Thyroid gland (tissue), 4 donors: ENCODE data around the gene MAP2K4. TPM values are rescaled to one million over a fixed set of nuclear protein-coding genes. Genes with fewer than 3 reads are reported as not detected.
"Not testable (repeated sequence)": the region's sequence is repeated elsewhere in the genome, so short reads cannot be mapped to it uniquely, and the experiment has no call there.

Experiments
- DNase-seq, 2 donors: peaks; one replicate each; pipeline ENCODE4 v3.0.0-alpha.2; 2019
- H3K27ac ChIP-seq, 3 donors: fragments of 200-600 bp; sonication (generic); 1 replicate in 2 of 3; 2 replicates in 1 of 3; pipeline ENCODE4 v1.5.1; 2016 to 2019; ENCODE audit warnings: mild to moderate bottlenecking in 1 of 3, moderate library complexity in 1 of 3
- H3K27me3 ChIP-seq: fragments of 200-600 bp; sonication (generic); one replicate; pipeline ENCODE4 v1.5.1; 2019
- H3K36me3 ChIP-seq, 2 donors: fragments of 200-600 bp; sonication (generic); one replicate each; pipeline ENCODE4 v1.5.1; 2016 to 2019
- H3K4me1 ChIP-seq, 2 donors: fragments of 200-600 bp; sonication (generic); one replicate each; pipeline ENCODE4 v1.5.1; 2017 to 2019
- H3K4me3 ChIP-seq, 3 donors: fragments of 200-600 bp; sonication (generic); replicated peaks in 1 of 3; 1 replicate in 2 of 3; 2 replicates in 1 of 3; pipeline ENCODE4 v1.5.1; 2016; ENCODE audit warnings: mild to moderate bottlenecking in 1 of 3
- H3K9me3 ChIP-seq: fragments of 200-600 bp; sonication (generic); one replicate; pipeline ENCODE4 v1.5.1; 2017
- CTCF ChIP-seq, 6 experiments: fragments of 200-600 bp in 3 of 6; fragments of 450-650 bp in 3 of 6; sonication (generic) in 3 of 6; IDR thresholded peaks; one replicate each; pipeline ENCODE4 v1.5.1; 2016 to 2019; ENCODE audit warnings: antibody characterized with exemption in 6 of 6, mild to moderate bottlenecking in 2 of 6, inconsistent platforms in 1 of 6, moderate library complexity in 1 of 6
- POLR2A ChIP-seq, 2 donors: fragments of 450-650 bp; IDR thresholded peaks; one replicate each; pipeline ENCODE4 v1.6.1; 2017; ENCODE audit warnings: antibody characterized with exemption in 2 of 2, mild to moderate bottlenecking in 2 of 2, moderate library complexity in 1 of 2
- WGBS, 2 donors: methylation state at CpG; one replicate each; pipeline ENCODE4 v1.1.5; 2017; 5-methylcytosine and 5-hydroxymethylcytosine counted together
- intact Hi-C: fragments of 100-400 bp; cut with DNase I; formaldehyde crosslinking; loops from one replicate; pipeline ENCODE4 v1.15.1; 2023
- total RNA-seq, 4 donors: library from RNA; depleted of rRNA; stranded (reverse); fragments of >200 nt; gene quantifications; one replicate each; pipeline ENCODE4 v1.2.3, GENCODE V29; 2016

MAP2K4 gene
- total RNA-seq, result 10 to 100 TPM; 41.6 to 53.2 (median 47.8) TPM

GRCh38 chr17:12020642-12021622 is at the start of gene MAP2K4:
TSS of gene MAP2K4 (plus strand) at chr17:12020877. CDS start at chr17:12020887, 10 bp downstream.
- H3K9me3 ChIP-seq, result no peaks in the 10 kb centered on the region
- intact Hi-C loops, result no loop called here

GRCh38 chr17:11972741-11973140 is 47.9 kb upstream of the MAP2K4 start:
- intact Hi-C loops, result not testable (repeated sequence)

More at GRCh38 chr17:12020642-12021622, at the start of gene MAP2K4:
- H3K36me3 ChIP-seq, result no peaks in the 10 kb centered on the region
- TF ChIP-seq POLR2A (IDR thresholded peaks at IDR 0.05), result peak in 1 of 2 donors; percentile 96
- no peak for TF ChIP-seq CTCF (IDR thresholded peaks at IDR 0.05)
- H3K4me1 ChIP-seq, result peaks cover 39 to 45% of the 10 kb centered on the region in 2 donors
- no peaks in the 10 kb centered on the region for H3K27me3 ChIP-seq
- WGBS, 2 donors, result 0 to 1% methylated on average over 7 to 11 of the region's 123 CpGs
- peak; percentile 86 to 90 for DNase-seq
- H3K4me3 ChIP-seq, result peak within 1 kb of the TSS; percentile 80 to 96 (median 83)
- peak within 1 kb of the TSS; percentile 82 to 94 (median 83) for H3K27ac ChIP-seq

GRCh38 chr17:11979795-11980194 is 40.9 kb upstream of the MAP2K4 start:
- no peak for DNase-seq
- intact Hi-C loops, result no loop called here
- Histone ChIP-seq H3K36me3 (peaks cover 16 to 18% of the 10 kb centered on the region in 2 donors), H3K9me3 (no peaks in the 10 kb centered on the region), H3K4me1 (no peaks in the 10 kb centered on the region), H3K27ac (no peak overlapping the region), H3K27me3 (no peaks in the 10 kb centered on the region), H3K4me3 (no peak overlapping the region)
- 93 to 95% methylated on average over 3 of the region's 3 CpGs for WGBS, 2 donors
- TF ChIP-seq CTCF (IDR thresholded peaks at IDR 0.05) (no peak), POLR2A (IDR thresholded peaks at IDR 0.05) (no peak)

More at GRCh38 chr17:11972741-11973140, 47.9 kb upstream of the MAP2K4 start:
- H3K27me3 ChIP-seq, H3K27ac ChIP-seq, H3K9me3 ChIP-seq, H3K4me3 ChIP-seq, H3K4me1 ChIP-seq, H3K36me3 ChIP-seq, DNase-seq: not testable (repeated sequence)
- WGBS, 2 donors, result 94 to 97% methylated on average over 19 of the region's 19 CpGs

- intact Hi-C loops, result no loop called here
- Histone ChIP-seq H3K27me3 (no peaks in the 10 kb centered on the region), H3K4me3 (no peak overlapping the region), H3K9me3 (no peaks in the 10 kb centered on the region), H3K36me3 (peaks cover 16 to 18% of the 10 kb centered on the region in 2 donors), H3K4me1 (no peaks in the 10 kb centered on the region), H3K27ac (no peak overlapping the region)
- 72 to 94% methylated on average over 2 of the region's 2 CpGs for WGBS, 2 donors
- DNase-seq, result no peak
- no peak for TF ChIP-seq CTCF (IDR thresholded peaks at IDR 0.05)
- TF ChIP-seq POLR2A (IDR thresholded peaks at IDR 0.05), result no peak
These were observed 39.9 kb upstream of the MAP2K4 start for GRCh38 chr17:11980813-11981212.

- no peak overlapping the region for H3K4me3 ChIP-seq
- no peaks in the 10 kb centered on the region for H3K4me1 ChIP-seq
- intact Hi-C loops, result no loop called here
- H3K27me3 ChIP-seq, result no peaks in the 10 kb centered on the region
- no peak overlapping the region for H3K27ac ChIP-seq
- TF ChIP-seq CTCF (IDR thresholded peaks at IDR 0.05), result no peak
- TF ChIP-seq POLR2A (IDR thresholded peaks at IDR 0.05), result no peak
- DNase-seq, result no peak
- no peaks in the 10 kb centered on the region for H3K9me3 ChIP-seq
- peaks cover 16 to 18% of the 10 kb centered on the region in 2 donors for H3K36me3 ChIP-seq
- 96 to 98% methylated on average over 4 of the region's 4 CpGs for WGBS, 2 donors
These were observed 38.8 kb upstream of the MAP2K4 start for GRCh38 chr17:11981862-11982261.
